Measurements from ENCODE around the gene PRR20D. TPM values are rescaled to one million over a fixed set of nuclear protein-coding genes. Genes with fewer than 3 reads are reported as not detected.
"Not testable (repeated sequence)": the region's sequence is repeated elsewhere in the genome, so short reads cannot be mapped to it uniquely, and the experiment has no call there.

The PRR20D gene
- total RNA-seq (under 1 TPM in 1 of 2 donors, not detected in 1; 0.16 TPM), polyA plus RNA-seq (ENCODE audit: insufficient read depth, low read depth, low replicate concordance) (not detected)
- long read RNA-seq, donor 1, result 0 reads
- long read RNA-seq, donor 2, result 0 reads

- H3K36me3 ChIP-seq (ENCODE audit: low read depth, missing control alignments); DNase-seq; H3K4me3 ChIP-seq; intact Hi-C loops (cut with DNase I; ENCODE audit: low total_unique reads); H3K4me1 ChIP-seq; H3K9me3 ChIP-seq; H3K27ac ChIP-seq; H3K27me3 ChIP-seq: not testable (repeated sequence)
- no CpG with 5 or more reads among the region's 22 CpGs for WGBS, 2 donors
These were observed at the start of gene PRR20D for GRCh38 chr13:57160332-57160731. TSS of gene PRR20D (plus strand) at chr13:57160632. CDS start at chr13:57161019, 387 bp downstream.

- Histone ChIP-seq H3K27me3 (no peaks in the 10 kb centered on the region), H3K4me3 (no peak overlapping the region), H3K36me3 (ENCODE audit: low read depth, missing control alignments) (no peaks in the 10 kb centered on the region), H3K9me3 (no peaks in the 10 kb centered on the region), H3K4me1 (no peaks in the 10 kb centered on the region), H3K27ac (no peak overlapping the region)
- WGBS, 2 donors, result 90 to 96% methylated on average over 4 of the region's 4 CpGs
- intact Hi-C loops (cut with DNase I; ENCODE audit: low total_unique reads), result no loop called here
- DNase-seq, result no peak
- TF ChIP-seq CTCF (IDR thresholded peaks at IDR 0.05), result no peak
- TF ChIP-seq POLR2A (IDR thresholded peaks at IDR 0.05), result no peak
These were observed 45.5 kb upstream of the PRR20D start for GRCh38 chr13:57114945-57115344.

GRCh38 chr13:57123681-57124080, 36.8 kb upstream of the PRR20D start:
- H3K27ac ChIP-seq, result no peak overlapping the region

GRCh38 chr13:57128909-57129308, 31.5 kb upstream of the PRR20D start:
- no peak for DNase-seq
- no peak for TF ChIP-seq CTCF (IDR thresholded peaks at IDR 0.05)
- TF ChIP-seq POLR2A (IDR thresholded peaks at IDR 0.05), result no peak
- Histone ChIP-seq H3K9me3 (no peaks in the 10 kb centered on the region), H3K4me3 (no peak overlapping the region), H3K4me1 (no peaks in the 10 kb centered on the region), H3K36me3 (ENCODE audit: low read depth, missing control alignments) (no peaks in the 10 kb centered on the region), H3K27me3 (no peaks in the 10 kb centered on the region), H3K27ac (no peak overlapping the region)
- 61 to 69% methylated on average over 6 of the region's 6 CpGs for WGBS, 2 donors
- intact Hi-C loops (cut with DNase I; ENCODE audit: low total_unique reads), result no loop called here

More at GRCh38 chr13:57123681-57124080, 36.8 kb upstream of the PRR20D start:
- H3K27me3 ChIP-seq, result no peaks in the 10 kb centered on the region
- H3K4me3 ChIP-seq, result no peak overlapping the region
- no peak for DNase-seq
- no peaks in the 10 kb centered on the region for H3K9me3 ChIP-seq
- no peaks in the 10 kb centered on the region for H3K4me1 ChIP-seq
- 20 to 37% methylated on average over 1 of the region's 1 CpG for WGBS, 2 donors
- TF ChIP-seq POLR2A (IDR thresholded peaks at IDR 0.05) (no peak), CTCF (IDR thresholded peaks at IDR 0.05) (no peak)
- H3K36me3 ChIP-seq (ENCODE audit: low read depth, missing control alignments), result no peaks in the 10 kb centered on the region
- intact Hi-C loops (cut with DNase I; ENCODE audit: low total_unique reads), result no loop called here

- intact Hi-C loops (cut with DNase I; ENCODE audit: low total_unique reads), result no loop called here
- 67 to 81% methylated on average over 2 of the region's 2 CpGs for WGBS, 2 donors
- TF ChIP-seq POLR2A (IDR thresholded peaks at IDR 0.05), result no peak
- no peak for TF ChIP-seq CTCF (IDR thresholded peaks at IDR 0.05)
- Histone ChIP-seq H3K27me3 (no peaks in the 10 kb centered on the region), H3K4me1 (no peaks in the 10 kb centered on the region), H3K4me3 (no peak overlapping the region), H3K27ac (no peak overlapping the region), H3K36me3 (ENCODE audit: low read depth, missing control alignments) (no peaks in the 10 kb centered on the region), H3K9me3 (no peaks in the 10 kb centered on the region)
- no peak for DNase-seq
These were observed 24.3 kb upstream of the PRR20D start for GRCh38 chr13:57136093-57136492.

Measured in testis (tissue), 5 donors.